Measurements from ENCODE around the gene PRDM2.

Gene PRDM2

DNA sequence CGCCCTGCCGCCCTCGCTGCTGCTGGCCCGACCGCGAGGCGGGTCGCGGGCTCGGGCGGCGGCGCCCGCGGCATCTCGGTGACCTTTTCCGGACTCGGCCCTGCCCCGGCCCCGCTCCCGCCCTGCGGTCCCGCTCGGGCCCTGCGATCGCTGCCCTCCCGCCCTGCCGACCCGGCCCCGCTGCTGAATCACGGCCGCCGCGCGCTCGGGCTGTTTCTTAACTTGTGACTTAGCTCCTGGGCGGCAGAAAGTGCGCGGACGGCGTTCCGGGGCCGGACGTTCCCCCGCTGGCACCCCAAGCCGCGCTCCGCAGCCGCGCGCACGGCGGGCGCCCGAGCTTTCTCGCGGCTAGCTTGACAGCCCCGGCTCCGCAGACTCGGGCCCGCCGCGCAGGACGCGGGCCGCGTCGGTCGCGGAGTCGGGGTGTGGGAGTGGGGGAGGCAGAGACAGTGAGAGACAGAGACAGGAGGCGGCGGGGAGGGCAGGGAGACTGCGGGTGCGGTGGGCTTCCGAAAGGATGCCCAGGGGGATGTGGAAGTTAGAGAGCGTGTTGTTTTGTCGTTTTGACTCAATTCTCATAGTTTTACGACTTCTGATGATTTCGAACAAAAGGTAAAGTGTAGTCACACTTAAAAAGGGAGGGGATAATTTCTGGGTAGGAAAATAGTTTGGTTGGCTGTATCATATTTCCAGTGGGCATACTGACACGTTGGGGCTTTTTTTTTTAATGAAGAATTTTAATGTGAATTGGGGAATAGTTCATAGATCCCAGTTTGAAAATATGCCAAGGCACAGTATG, 49.8 kb downstream of the PRDM2 start (continued):
- TF ChIP-seq KLF16 (tag by site-specific recombination; IDR thresholded peaks at IDR 0.05): no peak
- TF ChIP-seq, protein P1, sequence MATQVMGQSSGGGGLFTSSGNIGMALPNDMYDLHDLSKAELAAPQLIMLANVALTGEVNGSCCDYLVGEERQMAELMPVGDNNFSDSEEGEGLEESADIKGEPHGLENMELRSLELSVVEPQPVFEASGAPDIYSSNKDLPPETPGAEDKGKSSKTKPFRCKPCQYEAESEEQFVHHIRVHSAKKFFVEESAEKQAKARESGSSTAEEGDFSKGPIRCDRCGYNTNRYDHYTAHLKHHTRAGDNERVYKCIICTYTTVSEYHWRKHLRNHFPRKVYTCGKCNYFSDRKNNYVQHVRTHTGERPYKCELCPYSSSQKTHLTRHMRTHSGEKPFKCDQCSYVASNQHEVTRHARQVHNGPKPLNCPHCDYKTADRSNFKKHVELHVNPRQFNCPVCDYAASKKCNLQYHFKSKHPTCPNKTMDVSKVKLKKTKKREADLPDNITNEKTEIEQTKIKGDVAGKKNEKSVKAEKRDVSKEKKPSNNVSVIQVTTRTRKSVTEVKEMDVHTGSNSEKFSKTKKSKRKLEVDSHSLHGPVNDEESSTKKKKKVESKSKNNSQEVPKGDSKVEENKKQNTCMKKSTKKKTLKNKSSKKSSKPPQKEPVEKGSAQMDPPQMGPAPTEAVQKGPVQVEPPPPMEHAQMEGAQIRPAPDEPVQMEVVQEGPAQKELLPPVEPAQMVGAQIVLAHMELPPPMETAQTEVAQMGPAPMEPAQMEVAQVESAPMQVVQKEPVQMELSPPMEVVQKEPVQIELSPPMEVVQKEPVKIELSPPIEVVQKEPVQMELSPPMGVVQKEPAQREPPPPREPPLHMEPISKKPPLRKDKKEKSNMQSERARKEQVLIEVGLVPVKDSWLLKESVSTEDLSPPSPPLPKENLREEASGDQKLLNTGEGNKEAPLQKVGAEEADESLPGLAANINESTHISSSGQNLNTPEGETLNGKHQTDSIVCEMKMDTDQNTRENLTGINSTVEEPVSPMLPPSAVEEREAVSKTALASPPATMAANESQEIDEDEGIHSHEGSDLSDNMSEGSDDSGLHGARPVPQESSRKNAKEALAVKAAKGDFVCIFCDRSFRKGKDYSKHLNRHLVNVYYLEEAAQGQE (tag by site-specific recombination; IDR thresholded peaks at IDR 0.05): no peak
- no peak for TF ChIP-seq KLF7 (tag by site-specific recombination; IDR thresholded peaks at IDR 0.05; ENCODE audit: borderline replicate concordance)
- no peak for TF ChIP-seq ZNF433 (tag by site-specific recombination; IDR thresholded peaks at IDR 0.05; ENCODE audit: low read depth)
- TF ChIP-seq ZBTB8A (tag by site-specific recombination; IDR thresholded peaks at IDR 0.05): 0 out of 2 replicates have a peak, but pooled peaks have one; percentile 8
- no peak for TF ChIP-seq ZBTB11 (tag by site-specific recombination; conservative IDR thresholded peaks at IDR 0.05; ENCODE audit: low read depth)
- peak; percentile 80 for TF ChIP-seq ZBTB20 (tag by site-specific recombination; IDR thresholded peaks at IDR 0.05)
- TF ChIP-seq TRIM28 (IDR thresholded peaks at IDR 0.05; ENCODE audit: borderline replicate concordance, low read length): no peak
- no peak for TF ChIP-seq ZNF664 (tag by site-specific recombination; IDR thresholded peaks at IDR 0.05)
- TF ChIP-seq ZNF629 (tag by site-specific recombination; IDR thresholded peaks at IDR 0.05): peak; percentile 13; the same call in 1 of the 2 replicates
- TF ChIP-seq ZNF138 (tag by site-specific recombination; IDR thresholded peaks at IDR 0.05; ENCODE audit: borderline replicate concordance): no peak

- Histone ChIP-seq H3K36me3 (ENCODE audit: control insufficient read depth in 2 of 2, insufficient read depth in 1 of 2, low read length in 2 of 2) (peaks cover 0 to 22% of the 10 kb centered on the region in 2 experiments; a peak in 1 of 3 replicates), H3K4me1 (ENCODE audit: control insufficient read depth, insufficient read depth, low read length) (peaks cover 12% of the 10 kb centered on the region), H3K4me3 (ENCODE audit: low read depth, low read length) (peak overlapping the region; percentile 7; the same call in 1 of the 2 replicates), H3K9me3 (ENCODE audit: control insufficient read depth, insufficient read depth, low read depth, low read length) (no peaks in the 10 kb centered on the region), H3K27ac (ENCODE audit: extremely low read depth, low read depth, low read length) (no peak overlapping the region)
- ChIA-PET POLR2A (interaction anchor here (0.7 kb wide), 1 partner anchor 425 kb away, joined by 4 read pairs; no protein-coding TSS in a partner anchor), CTCF (interaction anchor here (0.6 to 0.9 kb wide), 4 partner anchors 9 to 199 kb away, joined by 3 to 4 read pairs (median 3); no protein-coding TSS in a partner anchor)
- TF ChIP-seq ZEB2 (tag by site-specific recombination; IDR thresholded peaks at IDR 0.05) (0 out of 2 replicates have a peak, but pooled peaks have one; percentile 20), ZNF521 (tag by site-specific recombination; IDR thresholded peaks at IDR 0.05) (no peak), ZNF664 (tag by site-specific recombination; IDR thresholded peaks at IDR 0.05) (peak; percentile 56; the same call in 1 of the 2 replicates), ZBTB21 (tag by site-specific recombination; IDR thresholded peaks at IDR 0.05) (peak; percentile 53; the same call in 1 of the 2 replicates), ZNF629 (tag by site-specific recombination; IDR thresholded peaks at IDR 0.05) (peak; percentile 89), ZNF274 (IDR thresholded peaks at IDR 0.05; ENCODE audit: low read length) (no peak), ZNF274 (tag by site-specific recombination; IDR thresholded peaks at IDR 0.05; ENCODE audit: borderline replicate concordance) (no peak), ZNF621 (tag by site-specific recombination; IDR thresholded peaks at IDR 0.05) (no peak), SCRT2 (tag by site-specific recombination; IDR thresholded peaks at IDR 0.05) (peak; percentile 83), SCRT1 (tag by site-specific recombination; IDR thresholded peaks at IDR 0.05; ENCODE audit: borderline replicate concordance) (peak; percentile 51; the same call in 1 of the 2 replicates)
- TF ChIP-seq, protein P2, sequence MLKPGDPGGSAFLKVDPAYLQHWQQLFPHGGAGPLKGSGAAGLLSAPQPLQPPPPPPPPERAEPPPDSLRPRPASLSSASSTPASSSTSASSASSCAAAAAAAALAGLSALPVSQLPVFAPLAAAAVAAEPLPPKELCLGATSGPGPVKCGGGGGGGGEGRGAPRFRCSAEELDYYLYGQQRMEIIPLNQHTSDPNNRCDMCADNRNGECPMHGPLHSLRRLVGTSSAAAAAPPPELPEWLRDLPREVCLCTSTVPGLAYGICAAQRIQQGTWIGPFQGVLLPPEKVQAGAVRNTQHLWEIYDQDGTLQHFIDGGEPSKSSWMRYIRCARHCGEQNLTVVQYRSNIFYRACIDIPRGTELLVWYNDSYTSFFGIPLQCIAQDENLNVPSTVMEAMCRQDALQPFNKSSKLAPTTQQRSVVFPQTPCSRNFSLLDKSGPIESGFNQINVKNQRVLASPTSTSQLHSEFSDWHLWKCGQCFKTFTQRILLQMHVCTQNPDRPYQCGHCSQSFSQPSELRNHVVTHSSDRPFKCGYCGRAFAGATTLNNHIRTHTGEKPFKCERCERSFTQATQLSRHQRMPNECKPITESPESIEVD (tag by site-specific recombination; IDR thresholded peaks at IDR 0.05): peak; percentile 82
These were observed 51.5 kb downstream of the PRDM2 start for GRCh38 chr1:13751458-13751871.

All from HEK293 (cell line).